Activated naive CD4-positive, alpha-beta T cell treated with anti-CD3 and anti-CD28 coated beads, Interleukin-2, amount 50 U/mL, for 24 hours (primary cell): ENCODE data around the gene KCNE2.

ENCODE experiments used
- H3K27ac Mint-ChIP-seq: one replicate; pipeline ENCODE4 v1.8.0; 2021; ENCODE audit warnings: mild to moderate bottlenecking, mixed read lengths
- H3K27me3 Mint-ChIP-seq: one replicate; pipeline ENCODE4 v1.8.0; 2021; ENCODE audit warnings: mixed read lengths
- H3K36me3 Mint-ChIP-seq: one replicate; pipeline ENCODE4 v1.8.0; 2021; ENCODE audit warnings: mixed read lengths
- H3K4me1 Mint-ChIP-seq: one replicate; pipeline ENCODE4 v1.8.0; 2021; ENCODE audit warnings: mixed read lengths
- H3K4me3 Mint-ChIP-seq: one replicate; pipeline ENCODE4 v1.8.0; 2021; ENCODE audit warnings: mild to moderate bottlenecking, mixed read lengths
- H3K9me3 Mint-ChIP-seq: one replicate; pipeline ENCODE4 v1.8.0; 2021; ENCODE audit warnings: mixed read lengths

The KCNE2 gene

GRCh38 chr21:34344584-34344983 lies 19.2 kb upstream of the KCNE2 start:
- H3K9me3 Mint-ChIP-seq: no peaks in the 10 kb centered on the region
- no peak overlapping the region for H3K27ac Mint-ChIP-seq
- no peaks in the 10 kb centered on the region for H3K36me3 Mint-ChIP-seq
- H3K4me3 Mint-ChIP-seq: no peak overlapping the region
- H3K27me3 Mint-ChIP-seq: no peaks in the 10 kb centered on the region
- no peaks in the 10 kb centered on the region for H3K4me1 Mint-ChIP-seq

GRCh38 chr21:34345091-34345871 lies 18.5 kb upstream of the KCNE2 start:
- Mint-ChIP-seq H3K4me1 (no peaks in the 10 kb centered on the region), H3K9me3 (no peaks in the 10 kb centered on the region), H3K4me3 (no peak overlapping the region), H3K27ac (no peak overlapping the region), H3K36me3 (no peaks in the 10 kb centered on the region), H3K27me3 (no peaks in the 10 kb centered on the region)

- Mint-ChIP-seq H3K4me3 (no peak overlapping the region), H3K27me3 (no peaks in the 10 kb centered on the region), H3K9me3 (no peaks in the 10 kb centered on the region), H3K4me1 (no peaks in the 10 kb centered on the region), H3K27ac (no peak overlapping the region), H3K36me3 (no peaks in the 10 kb centered on the region)
Measured at GRCh38 chr21:34345892-34346291, 17.9 kb upstream of the KCNE2 start.

- H3K9me3 Mint-ChIP-seq: no peaks in the 10 kb centered on the region
- H3K4me1 Mint-ChIP-seq: no peaks in the 10 kb centered on the region
- H3K27me3 Mint-ChIP-seq: no peaks in the 10 kb centered on the region
- H3K36me3 Mint-ChIP-seq: no peaks in the 10 kb centered on the region
- H3K27ac Mint-ChIP-seq: no peak overlapping the region
- no peak overlapping the region for H3K4me3 Mint-ChIP-seq
Measured at GRCh38 chr21:34348890-34349519, 14.8 kb upstream of the KCNE2 start.

- H3K36me3 Mint-ChIP-seq: no peaks in the 10 kb centered on the region
- H3K27ac Mint-ChIP-seq: no peak overlapping the region
- H3K4me1 Mint-ChIP-seq: no peaks in the 10 kb centered on the region
- H3K4me3 Mint-ChIP-seq: no peak overlapping the region
- H3K9me3 Mint-ChIP-seq: no peaks in the 10 kb centered on the region
- H3K27me3 Mint-ChIP-seq: peaks cover 9% of the 10 kb centered on the region
Measured at GRCh38 chr21:34351786-34352241, 12.0 kb upstream of the KCNE2 start.

- no peaks in the 10 kb centered on the region for H3K36me3 Mint-ChIP-seq
- H3K9me3 Mint-ChIP-seq: no peaks in the 10 kb centered on the region
- peaks cover 9% of the 10 kb centered on the region for H3K27me3 Mint-ChIP-seq
- H3K27ac Mint-ChIP-seq: no peak overlapping the region
- H3K4me3 Mint-ChIP-seq: no peak overlapping the region
- no peaks in the 10 kb centered on the region for H3K4me1 Mint-ChIP-seq
Measured at GRCh38 chr21:34352556-34352955, 11.2 kb upstream of the KCNE2 start.

GRCh38 chr21:34353182-34353581 lies 10.6 kb upstream of the KCNE2 start:
- Mint-ChIP-seq H3K27ac (no peak overlapping the region), H3K36me3 (no peaks in the 10 kb centered on the region), H3K4me3 (no peak overlapping the region), H3K4me1 (no peaks in the 10 kb centered on the region), H3K27me3 (peaks cover 9% of the 10 kb centered on the region), H3K9me3 (no peaks in the 10 kb centered on the region)

GRCh38 chr21:34354836-34355235 lies 9.0 kb upstream of the KCNE2 start:
- Mint-ChIP-seq H3K27ac (no peak overlapping the region), H3K4me3 (no peak overlapping the region), H3K4me1 (no peaks in the 10 kb centered on the region), H3K9me3 (no peaks in the 10 kb centered on the region), H3K36me3 (no peaks in the 10 kb centered on the region), H3K27me3 (peaks cover 13% of the 10 kb centered on the region)

- H3K27ac Mint-ChIP-seq: no peak overlapping the region
- H3K36me3 Mint-ChIP-seq: no peaks in the 10 kb centered on the region
- peaks cover 13% of the 10 kb centered on the region for H3K27me3 Mint-ChIP-seq
- no peaks in the 10 kb centered on the region for H3K9me3 Mint-ChIP-seq
- H3K4me3 Mint-ChIP-seq: no peak overlapping the region
- no peaks in the 10 kb centered on the region for H3K4me1 Mint-ChIP-seq
Measured at GRCh38 chr21:34355570-34355969, 8.2 kb upstream of the KCNE2 start.

GRCh38 chr21:34357889-34358288 lies 5.9 kb upstream of the KCNE2 start:
- Mint-ChIP-seq H3K27me3 (peaks cover 16% of the 10 kb centered on the region), H3K4me3 (no peak overlapping the region), H3K4me1 (peaks cover 5% of the 10 kb centered on the region), H3K36me3 (no peaks in the 10 kb centered on the region), H3K27ac (no peak overlapping the region), H3K9me3 (no peaks in the 10 kb centered on the region)

GRCh38 chr21:34358866-34359265 lies 4.9 kb upstream of the KCNE2 start:
- H3K4me3 Mint-ChIP-seq: no peak overlapping the region
- peaks cover 5% of the 10 kb centered on the region for H3K4me1 Mint-ChIP-seq
- peaks cover 16% of the 10 kb centered on the region for H3K27me3 Mint-ChIP-seq
- no peaks in the 10 kb centered on the region for H3K9me3 Mint-ChIP-seq
- no peak overlapping the region for H3K27ac Mint-ChIP-seq
- no peaks in the 10 kb centered on the region for H3K36me3 Mint-ChIP-seq

- no peak overlapping the region for H3K27ac Mint-ChIP-seq
- no peaks in the 10 kb centered on the region for H3K36me3 Mint-ChIP-seq
- H3K9me3 Mint-ChIP-seq: no peaks in the 10 kb centered on the region
- no peak overlapping the region for H3K4me3 Mint-ChIP-seq
- peaks cover 12% of the 10 kb centered on the region for H3K27me3 Mint-ChIP-seq
- peaks cover 5% of the 10 kb centered on the region for H3K4me1 Mint-ChIP-seq
Measured at GRCh38 chr21:34360488-34361241, 3.1 kb upstream of the KCNE2 start.

- Mint-ChIP-seq H3K9me3 (no peaks in the 10 kb centered on the region), H3K4me3 (no peak overlapping the region), H3K4me1 (peaks cover 5% of the 10 kb centered on the region), H3K27ac (no peak overlapping the region), H3K36me3 (no peaks in the 10 kb centered on the region), H3K27me3 (peaks cover 7% of the 10 kb centered on the region)
Measured at GRCh38 chr21:34362136-34362444, 1.7 kb upstream of the KCNE2 start.

GRCh38 chr21:34362670-34363069 lies 1.1 kb upstream of the KCNE2 start:
- H3K36me3 Mint-ChIP-seq: no peaks in the 10 kb centered on the region
- no peaks in the 10 kb centered on the region for H3K9me3 Mint-ChIP-seq
- H3K27ac Mint-ChIP-seq: no peak overlapping the region
- peaks cover 7% of the 10 kb centered on the region for H3K27me3 Mint-ChIP-seq
- no peak overlapping the region for H3K4me3 Mint-ChIP-seq
- H3K4me1 Mint-ChIP-seq: peaks cover 5% of the 10 kb centered on the region

- peaks cover 8% of the 10 kb centered on the region for H3K27me3 Mint-ChIP-seq
- H3K4me3 Mint-ChIP-seq: no peak overlapping the region
- H3K36me3 Mint-ChIP-seq: no peaks in the 10 kb centered on the region
- H3K9me3 Mint-ChIP-seq: no peaks in the 10 kb centered on the region
- H3K27ac Mint-ChIP-seq: no peak overlapping the region
- H3K4me1 Mint-ChIP-seq: peaks cover 5% of the 10 kb centered on the region
Measured at GRCh38 chr21:34364921-34365320, 1.1 kb downstream of the KCNE2 start.

- no peaks in the 10 kb centered on the region for H3K9me3 Mint-ChIP-seq
- H3K27ac Mint-ChIP-seq: no peak overlapping the region
- H3K4me1 Mint-ChIP-seq: peaks cover 5% of the 10 kb centered on the region
- peaks cover 8% of the 10 kb centered on the region for H3K27me3 Mint-ChIP-seq
- H3K4me3 Mint-ChIP-seq: no peak overlapping the region
- no peaks in the 10 kb centered on the region for H3K36me3 Mint-ChIP-seq
Measured at GRCh38 chr21:34365809-34366208, 2.0 kb downstream of the KCNE2 start.
